Thymus (tissue), 11 donors: Measurements from ENCODE around the gene SEMA4B. TPM values are rescaled to one million over a fixed set of nuclear protein-coding genes. Genes with fewer than 3 reads are reported as not detected.

Source experiments
- DNase-seq, 9 donors: peaks; one replicate each; pipeline ENCODE4 v3.0.0-alpha.2; 2013; ENCODE audit warnings: low spot score in 9 of 9, low read depth in 6 of 9, missing footprints in 1 of 9
- H3K27ac ChIP-seq, 2 donors: one replicate each; pipeline ENCODE4 v1.5.1; 2013; ENCODE audit warnings: control low read depth in 1 of 2, low read depth in 1 of 2, low read length in 1 of 2, mild to moderate bottlenecking in 1 of 2, moderate library complexity in 1 of 2
- H3K27me3 ChIP-seq, 2 donors: one replicate each; pipeline ENCODE4 v1.5.1; 2013; ENCODE audit warnings: low read length in 1 of 2; ENCODE audit not compliant: control insufficient read depth in 2 of 2, insufficient read depth in 1 of 2
- H3K36me3 ChIP-seq, 2 donors: one replicate each; pipeline ENCODE4 v1.5.1; 2013; ENCODE audit warnings: low read length in 1 of 2, mild to moderate bottlenecking in 1 of 2, moderate library complexity in 1 of 2; ENCODE audit not compliant: control insufficient read depth in 2 of 2, insufficient read depth in 2 of 2
- H3K4me1 ChIP-seq, 2 donors: one replicate each; pipeline ENCODE4 v1.5.1; 2013; ENCODE audit warnings: low read length in 2 of 2; ENCODE audit not compliant: control insufficient read depth in 2 of 2, insufficient read depth in 2 of 2
- H3K4me3 ChIP-seq, 2 donors: one replicate each; pipeline ENCODE4 v1.5.1; 2013; ENCODE audit warnings: low read length in 2 of 2, control low read depth in 1 of 2, mild to moderate bottlenecking in 1 of 2
- H3K9me3 ChIP-seq, 2 donors: one replicate each; pipeline ENCODE4 v1.5.1; 2013; ENCODE audit warnings: low read length in 1 of 2, mild to moderate bottlenecking in 1 of 2; ENCODE audit not compliant: control insufficient read depth in 2 of 2, insufficient read depth in 1 of 2
- WGBS: extraction: QIAGEN DNeasy Blood & Tissue Kit; methylation state at CpG from one replicate; pipeline ENCODE4 v1.1.7; 2013; 5-methylcytosine and 5-hydroxymethylcytosine counted together
- polyA plus RNA-seq: library from polyadenylated mRNA; stranded (reverse); fragments of 200-250 nt; gene quantifications from one replicate; pipeline ENCODE4 v1.2.3, GENCODE V29; 2013
- total RNA-seq: library from RNA; stranded (reverse); fragments of 120-200 nt; gene quantifications from one replicate; pipeline ENCODE4 v1.2.4, GENCODE V29; 2013
- donor health status: healthy.

SEMA4B gene
- total and polyA plus RNA-seq, 2 donors = 6.5 to 32.8 TPM

DNA sequence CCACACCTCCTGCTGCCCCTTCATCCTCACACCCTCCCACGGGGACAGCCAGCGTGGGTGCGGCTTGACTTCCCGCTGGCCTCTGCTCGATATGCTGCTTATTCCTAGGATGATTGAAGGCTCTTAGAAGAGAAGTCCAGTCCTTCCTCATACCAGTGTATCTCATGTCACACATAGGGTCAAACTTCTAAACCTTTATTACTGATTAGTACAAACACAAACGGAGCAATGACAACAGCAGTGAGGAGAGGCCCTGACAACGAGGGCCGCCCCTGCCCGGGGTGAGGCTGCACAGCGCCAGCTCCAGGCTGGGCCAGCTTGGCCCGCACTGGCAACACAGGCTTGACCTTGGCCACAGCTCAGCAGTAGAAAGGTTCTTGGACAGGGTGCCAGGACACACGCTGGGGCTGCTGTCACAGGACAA, 29.0 kb downstream of the SEMA4B start:
- WGBS = 96% methylated on average over 12 of the region's 12 CpGs
- Histone ChIP-seq H3K36me3 (peaks cover 42 to 49% of the 10 kb centered on the region in 2 donors), H3K4me3 (no peak overlapping the region), H3K9me3 (peaks cover 2 to 4% of the 10 kb centered on the region in 2 donors), H3K4me1 (peaks cover 27 to 44% of the 10 kb centered on the region in 2 donors), H3K27me3 (no peaks in the 10 kb centered on the region), H3K27ac (no peak overlapping the region)
- no peak for DNase-seq

- peak overlapping the region; percentile 40 to 41 for H3K4me3 ChIP-seq
- H3K4me1 ChIP-seq = peaks cover 27 to 44% of the 10 kb centered on the region in 2 donors
- no peak for DNase-seq
- H3K36me3 ChIP-seq = peaks cover 37 to 44% of the 10 kb centered on the region in 2 donors
- H3K9me3 ChIP-seq = peaks cover 2 to 4% of the 10 kb centered on the region in 2 donors
- WGBS = 89% methylated on average over 8 of the region's 8 CpGs
- H3K27me3 ChIP-seq = no peaks in the 10 kb centered on the region
- peak overlapping the region; percentile 55 to 88 for H3K27ac ChIP-seq
These were observed 29.5 kb downstream of the SEMA4B start for GRCh38 chr15:90230610-90231009.

GRCh38 chr15:90231028-90232017, 30.2 kb downstream of the SEMA4B start:
- Histone ChIP-seq H3K4me3 (peak overlapping the region; percentile 40 to 41), H3K27ac (peak overlapping the region; percentile 88 to 96), H3K9me3 (peaks cover 2 to 4% of the 10 kb centered on the region in 2 donors), H3K27me3 (no peaks in the 10 kb centered on the region), H3K4me1 (peaks cover 27 to 44% of the 10 kb centered on the region in 2 donors), H3K36me3 (peaks cover 34 to 39% of the 10 kb centered on the region in 2 donors)
- DNase-seq = peak; percentile 55 to 94 (median 76)
- 28% methylated on average over 27 of the region's 27 CpGs for WGBS

DNA sequence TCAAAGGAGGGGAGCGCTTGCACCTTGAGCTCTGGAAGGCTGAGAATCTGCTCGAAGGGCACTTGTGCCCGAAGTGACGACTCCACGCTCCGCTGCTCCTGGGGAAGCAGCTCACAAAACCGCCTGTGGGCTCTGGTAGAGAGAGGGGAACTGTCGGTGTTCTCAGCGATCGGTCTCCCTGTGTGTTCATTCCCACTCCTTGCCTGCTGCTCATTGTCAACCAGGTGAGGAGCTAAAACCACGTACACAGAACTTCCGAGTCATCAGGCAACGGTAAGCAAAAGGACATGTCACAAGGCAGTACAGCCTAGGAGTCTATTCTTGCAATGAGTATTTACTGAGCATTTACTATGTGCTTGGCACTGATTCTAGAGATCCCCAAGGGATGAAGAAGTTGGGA, 31.1 kb downstream of the SEMA4B start:
- Histone ChIP-seq H3K27ac (peak overlapping the region; percentile 40 to 88), H3K9me3 (peaks cover 2 to 4% of the 10 kb centered on the region in 2 donors), H3K36me3 (peaks cover 31 to 37% of the 10 kb centered on the region in 2 donors), H3K4me1 (peaks cover 27 to 44% of the 10 kb centered on the region in 2 donors), H3K27me3 (no peaks in the 10 kb centered on the region), H3K4me3 (peak overlapping the region in 1 of 2 donors; percentile 12)
- WGBS = 91% methylated on average over 13 of the region's 13 CpGs
- no peak for DNase-seq

DNA sequence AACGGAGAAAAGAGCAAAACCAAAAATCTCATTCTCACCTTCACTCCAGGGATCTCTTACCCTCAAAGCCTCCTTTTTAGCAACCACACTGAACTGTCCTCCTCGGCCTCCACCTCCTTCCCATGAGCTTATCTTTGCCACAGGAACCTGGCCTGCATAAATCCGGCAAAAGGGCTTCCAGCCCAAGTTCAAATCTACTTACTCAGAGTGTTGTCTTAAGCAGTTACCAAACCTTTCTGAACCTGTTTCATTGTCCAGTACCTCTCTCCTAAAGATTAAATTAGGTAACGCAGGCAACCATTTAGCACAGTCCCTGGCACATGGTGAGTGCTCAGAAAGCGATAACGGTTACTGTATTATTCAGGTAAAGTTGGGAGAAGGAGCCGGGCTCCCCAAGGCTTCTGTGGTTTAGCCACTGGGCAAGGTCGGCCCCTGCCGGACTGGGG, 31.8 kb downstream of the SEMA4B start:
- H3K27ac ChIP-seq = peak overlapping the region; percentile 83 to 90
- peak in 1 of 9 donors; percentile 20 for DNase-seq
- no peaks in the 10 kb centered on the region for H3K27me3 ChIP-seq
- H3K4me1 ChIP-seq = peaks cover 27 to 44% of the 10 kb centered on the region in 2 donors
- H3K36me3 ChIP-seq = peaks cover 27 to 29% of the 10 kb centered on the region in 2 donors
- WGBS = 20% methylated on average over 9 of the region's 9 CpGs
- peak overlapping the region; percentile 56 to 71 for H3K4me3 ChIP-seq
- H3K9me3 ChIP-seq = peaks cover 2 to 3% of the 10 kb centered on the region in 2 donors

- Histone ChIP-seq H3K4me1 (peaks cover 27 to 44% of the 10 kb centered on the region in 2 donors), H3K4me3 (peak within 1 kb of the TSS; percentile 56 to 71), H3K9me3 (peaks cover 0 to 2% of the 10 kb centered on the region in 2 donors), H3K27me3 (no peaks in the 10 kb centered on the region), H3K36me3 (peaks cover 22 to 29% of the 10 kb centered on the region in 2 donors), H3K27ac (peak within 1 kb of the TSS; percentile 83 to 94)
- WGBS = under 1% methylated on average over 63 of the region's 63 CpGs
- DNase-seq = peak in 3 of 9 donors; percentile 33 to 96 (median 61)
These were observed 32.4 kb downstream of the SEMA4B start, which contains the start of gene CIB1 for GRCh38 chr15:90233387-90234095. CIB1 (minus strand) TSS chr15:90233941; CDS start chr15:90233885, 56 bp downstream.

DNA sequence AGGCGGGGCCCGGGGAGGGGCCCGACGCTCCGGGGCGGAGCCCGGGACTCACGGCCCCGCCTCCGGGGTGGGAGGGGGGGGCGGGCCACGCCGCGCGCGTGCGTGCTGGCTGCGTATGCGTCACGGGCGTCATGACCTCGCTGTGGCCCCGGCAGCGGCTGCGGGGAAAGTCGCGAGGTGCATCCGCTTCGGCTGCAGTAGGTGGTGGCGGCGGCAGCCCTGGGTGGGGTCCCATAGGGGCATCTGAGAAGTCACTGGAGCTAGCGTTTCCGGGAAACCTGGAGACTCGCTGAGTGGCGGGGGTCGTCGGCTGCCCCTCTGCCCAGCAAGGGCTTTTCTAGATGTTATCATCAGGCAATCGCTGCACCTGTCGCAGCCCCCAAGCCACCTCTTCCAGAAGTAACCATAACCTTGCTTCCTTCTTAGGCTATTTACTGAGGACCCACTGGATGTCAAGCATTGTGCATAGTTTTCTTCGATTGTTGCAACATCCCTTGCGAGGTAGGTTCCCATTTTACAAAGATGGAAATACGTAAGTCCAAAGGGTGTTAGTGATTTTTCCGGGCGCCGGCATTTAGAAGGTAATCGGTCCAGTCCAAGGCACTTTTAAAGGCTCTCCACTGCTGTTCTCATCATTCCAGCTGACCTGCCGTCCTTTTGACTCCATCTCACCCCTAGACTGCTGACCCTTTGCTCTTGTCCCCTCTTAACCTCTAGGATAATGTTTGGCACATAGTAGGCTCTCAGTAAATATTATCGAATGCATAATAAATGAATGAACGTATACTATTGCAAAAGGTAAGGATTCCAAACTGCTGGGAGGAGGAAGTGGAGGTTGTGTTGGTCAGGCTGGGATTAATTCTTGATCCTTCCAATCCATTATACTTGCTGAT, 33.2 kb downstream of the SEMA4B start, which contains the start of gene GDPGP1:
Gene GDPGP1, plus strand, starts transcription at position 114 of the 893 bp plus-strand sequence. CDS start 6,700 bp downstream, outside the sequence.
- Histone ChIP-seq H3K9me3 (peaks cover 0 to 2% of the 10 kb centered on the region in 2 donors), H3K4me1 (peaks cover 27 to 44% of the 10 kb centered on the region in 2 donors), H3K36me3 (peaks cover 17 to 25% of the 10 kb centered on the region in 2 donors), H3K4me3 (peak within 1 kb of the TSS; percentile 56 to 71), H3K27me3 (no peaks in the 10 kb centered on the region), H3K27ac (peak within 1 kb of the TSS; percentile 83 to 94)
- 7% methylated on average over 49 of the region's 49 CpGs for WGBS
- peak in 8 of 9 donors; percentile 79 to 96 (median 89) for DNase-seq

GRCh38 chr15:90239371-90239770, 38.2 kb downstream of the SEMA4B start:
- WGBS = 95% methylated on average over 3 of the region's 3 CpGs
- peaks cover 16 to 25% of the 10 kb centered on the region in 2 donors for H3K36me3 ChIP-seq

More at GRCh38 chr15:90239371-90239770, 38.2 kb downstream of the SEMA4B start:
- Histone ChIP-seq H3K27me3 (no peaks in the 10 kb centered on the region), H3K27ac (no peak overlapping the region), H3K4me1 (peaks cover 3 to 7% of the 10 kb centered on the region in 2 donors), H3K9me3 (no peaks in the 10 kb centered on the region), H3K4me3 (no peak overlapping the region)
- DNase-seq = no peak
